Fibroblast of pulmonary artery (primary cell): Measurements from ENCODE around the gene NTRK1.

Experiments used
- DNase-seq: peaks from one replicate; pipeline ENCODE4 v3.0.0-alpha.2; 2010; ENCODE audit warnings: low read depth
- H3K4me3 ChIP-seq: replicated peaks from 2 replicates; pipeline ENCODE4 v1.5.1; 2011; ENCODE audit warnings: low read depth, mild to moderate bottlenecking, control low read depth, low read length, moderate library complexity
- TF ChIP-seq, protein P1 (sequence below): IDR thresholded peaks from 2 replicates; pipeline ENCODE4 v1.5.1; 2011; ENCODE audit warnings: mild to moderate bottlenecking, control low read depth, low read length, inconsistent platforms; ENCODE audit errors: missing control alignments

The NTRK1 gene

DNA sequence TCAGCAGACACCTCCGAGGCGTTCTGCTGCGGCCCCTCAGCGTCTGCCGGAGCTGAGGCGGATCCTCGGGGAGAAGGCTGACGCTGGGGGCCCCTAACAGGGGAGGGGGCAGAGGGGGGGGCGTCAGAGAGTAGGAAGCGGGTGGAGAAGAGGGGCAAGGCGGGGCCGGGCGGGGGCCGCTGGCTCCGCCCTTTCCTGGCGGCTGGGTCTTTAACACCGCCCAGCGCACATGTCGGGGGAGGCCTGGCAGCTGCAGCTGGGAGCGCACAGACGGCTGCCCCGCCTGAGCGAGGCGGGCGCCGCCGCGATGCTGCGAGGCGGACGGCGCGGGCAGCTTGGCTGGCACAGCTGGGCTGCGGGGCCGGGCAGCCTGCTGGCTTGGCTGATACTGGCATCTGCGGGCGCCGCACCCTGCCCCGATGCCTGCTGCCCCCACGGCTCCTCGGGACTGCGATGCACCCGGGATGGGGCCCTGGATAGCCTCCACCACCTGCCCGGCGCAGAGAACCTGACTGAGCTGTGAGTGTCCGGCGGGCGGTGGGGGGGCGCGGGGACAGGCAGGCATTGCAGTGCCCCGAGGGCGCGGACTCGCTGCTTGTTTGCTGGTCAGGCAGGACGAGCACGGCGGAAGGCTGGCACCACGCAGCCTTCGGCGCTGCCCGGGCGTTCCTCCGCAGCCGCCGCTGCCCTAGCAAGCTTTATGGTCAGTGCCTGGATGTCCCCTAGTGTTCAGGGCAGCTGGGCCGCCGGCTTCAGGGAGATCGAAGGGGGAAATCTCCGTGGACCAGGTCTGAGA is at the start of gene NTRK1:
TSS of gene NTRK1 (plus strand) at position 238 of the 796 bp plus-strand sequence. CDS start at position 308, 70 bp downstream.
- H3K4me3 ChIP-seq, result peak within 1 kb of the TSS; percentile 36
- no peak for DNase-seq
- TF ChIP-seq, protein P1, sequence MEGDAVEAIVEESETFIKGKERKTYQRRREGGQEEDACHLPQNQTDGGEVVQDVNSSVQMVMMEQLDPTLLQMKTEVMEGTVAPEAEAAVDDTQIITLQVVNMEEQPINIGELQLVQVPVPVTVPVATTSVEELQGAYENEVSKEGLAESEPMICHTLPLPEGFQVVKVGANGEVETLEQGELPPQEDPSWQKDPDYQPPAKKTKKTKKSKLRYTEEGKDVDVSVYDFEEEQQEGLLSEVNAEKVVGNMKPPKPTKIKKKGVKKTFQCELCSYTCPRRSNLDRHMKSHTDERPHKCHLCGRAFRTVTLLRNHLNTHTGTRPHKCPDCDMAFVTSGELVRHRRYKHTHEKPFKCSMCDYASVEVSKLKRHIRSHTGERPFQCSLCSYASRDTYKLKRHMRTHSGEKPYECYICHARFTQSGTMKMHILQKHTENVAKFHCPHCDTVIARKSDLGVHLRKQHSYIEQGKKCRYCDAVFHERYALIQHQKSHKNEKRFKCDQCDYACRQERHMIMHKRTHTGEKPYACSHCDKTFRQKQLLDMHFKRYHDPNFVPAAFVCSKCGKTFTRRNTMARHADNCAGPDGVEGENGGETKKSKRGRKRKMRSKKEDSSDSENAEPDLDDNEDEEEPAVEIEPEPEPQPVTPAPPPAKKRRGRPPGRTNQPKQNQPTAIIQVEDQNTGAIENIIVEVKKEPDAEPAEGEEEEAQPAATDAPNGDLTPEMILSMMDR, result no peak

DNA sequence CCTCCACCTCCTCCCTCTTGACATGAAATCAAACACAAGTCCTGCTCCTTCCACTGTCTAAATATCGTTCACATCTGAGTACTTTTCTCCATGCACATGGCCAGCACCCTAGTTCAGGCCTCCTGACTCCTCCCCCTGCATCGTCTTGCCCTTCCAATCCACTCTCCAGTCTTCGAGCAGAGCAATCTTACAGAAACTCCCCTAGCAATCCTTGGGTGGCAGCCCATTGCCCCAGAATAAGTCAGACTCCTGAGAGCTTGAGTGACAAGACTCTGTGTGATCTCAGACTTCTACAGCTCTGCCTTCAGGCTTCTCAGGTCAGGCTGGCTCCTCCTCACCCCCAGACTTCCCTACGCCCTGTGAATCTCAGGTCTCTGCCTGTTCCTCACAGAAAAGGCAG is 49.5 kb upstream of the NTRK1 start:
- TF ChIP-seq, protein P1, result no peak
- H3K4me3 ChIP-seq, result no peak overlapping the region
- DNase-seq, result no peak

DNA sequence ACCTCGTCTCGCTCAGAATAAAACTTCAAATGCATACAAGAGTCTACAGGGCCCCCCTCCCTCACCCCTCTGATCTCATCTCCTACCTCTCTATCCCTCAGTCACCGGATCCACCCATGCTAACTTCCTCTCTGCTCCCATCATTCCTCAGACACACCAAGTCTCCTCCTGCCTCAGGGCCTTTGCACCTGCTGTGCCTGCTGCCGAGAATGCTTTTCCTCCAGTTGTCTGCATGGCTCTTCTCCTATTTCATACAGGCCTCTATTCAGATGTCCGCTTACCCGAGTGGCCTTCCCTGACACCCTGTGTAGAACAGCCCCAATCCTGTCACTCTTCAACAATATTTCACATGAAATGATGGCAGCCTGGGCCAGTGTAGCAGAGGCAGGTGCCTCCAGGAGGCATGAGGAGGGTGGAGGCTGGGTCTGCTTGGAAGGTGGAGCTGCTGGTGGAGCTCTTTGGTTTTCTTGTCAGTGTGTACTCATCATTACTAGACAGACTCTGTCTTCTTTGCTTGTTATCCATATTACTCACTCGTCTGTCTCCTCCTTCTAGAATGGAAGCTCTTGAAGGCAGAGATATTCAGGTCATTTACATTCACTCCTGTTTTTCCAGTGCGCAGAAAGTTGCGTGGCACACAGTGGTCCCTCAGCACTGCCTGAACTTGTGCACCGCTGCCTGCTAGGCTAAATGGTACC is 48.2 kb upstream of the NTRK1 start:
- H3K4me3 ChIP-seq, result no peak overlapping the region
- DNase-seq, result no peak
- TF ChIP-seq, protein P1, result no peak

DNA sequence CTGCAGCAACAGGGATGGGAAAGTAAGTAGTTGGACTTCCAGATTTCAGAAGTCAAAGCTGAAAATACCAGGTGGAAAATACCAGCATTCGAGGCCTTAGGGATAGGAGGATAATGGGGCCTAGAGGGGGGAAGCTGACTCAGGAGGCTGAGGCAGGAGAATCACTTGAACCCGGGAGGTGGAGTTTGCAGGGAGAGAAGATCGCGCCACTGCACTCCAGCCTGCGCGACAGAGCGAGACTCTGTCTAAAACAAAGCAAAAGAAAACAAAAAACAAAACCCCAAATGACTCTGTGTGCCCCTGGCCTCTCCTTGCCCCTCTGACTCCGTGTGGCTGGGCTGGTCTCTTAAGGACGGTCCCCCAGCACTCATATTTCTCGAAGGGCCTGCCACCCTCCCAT is 47.4 kb upstream of the NTRK1 start:
- TF ChIP-seq, protein P1, result no peak
- no peak overlapping the region for H3K4me3 ChIP-seq
- DNase-seq, result no peak

- TF ChIP-seq, protein P1, result peak; percentile 48
- peak overlapping the region; percentile 36 for H3K4me3 ChIP-seq
- DNase-seq, result peak; percentile 50
Observed at GRCh38 chr1:156813750-156814570, 46.7 kb upstream of the NTRK1 start.

GRCh38 chr1:156814571-156815260 is 45.9 kb upstream of the NTRK1 start:
- TF ChIP-seq, protein P1, result no peak
- no peak overlapping the region for H3K4me3 ChIP-seq
- DNase-seq, result no peak
